ENCODE measurements around the gene ARHGAP24. TPM values are rescaled to one million over a fixed set of nuclear protein-coding genes. Genes with fewer than 3 reads are reported as not detected.
"Not testable (repeated sequence)": the region's sequence is repeated elsewhere in the genome, so short reads cannot be mapped to it uniquely, and the experiment has no call there.

Gene ARHGAP24
- total RNA-seq, 2 donors from 2014 or later, result 4.2 to 5.2 TPM

- intact Hi-C loops (cut with DNase I), result no loop called here
- TF ChIP-seq, protein P1, sequence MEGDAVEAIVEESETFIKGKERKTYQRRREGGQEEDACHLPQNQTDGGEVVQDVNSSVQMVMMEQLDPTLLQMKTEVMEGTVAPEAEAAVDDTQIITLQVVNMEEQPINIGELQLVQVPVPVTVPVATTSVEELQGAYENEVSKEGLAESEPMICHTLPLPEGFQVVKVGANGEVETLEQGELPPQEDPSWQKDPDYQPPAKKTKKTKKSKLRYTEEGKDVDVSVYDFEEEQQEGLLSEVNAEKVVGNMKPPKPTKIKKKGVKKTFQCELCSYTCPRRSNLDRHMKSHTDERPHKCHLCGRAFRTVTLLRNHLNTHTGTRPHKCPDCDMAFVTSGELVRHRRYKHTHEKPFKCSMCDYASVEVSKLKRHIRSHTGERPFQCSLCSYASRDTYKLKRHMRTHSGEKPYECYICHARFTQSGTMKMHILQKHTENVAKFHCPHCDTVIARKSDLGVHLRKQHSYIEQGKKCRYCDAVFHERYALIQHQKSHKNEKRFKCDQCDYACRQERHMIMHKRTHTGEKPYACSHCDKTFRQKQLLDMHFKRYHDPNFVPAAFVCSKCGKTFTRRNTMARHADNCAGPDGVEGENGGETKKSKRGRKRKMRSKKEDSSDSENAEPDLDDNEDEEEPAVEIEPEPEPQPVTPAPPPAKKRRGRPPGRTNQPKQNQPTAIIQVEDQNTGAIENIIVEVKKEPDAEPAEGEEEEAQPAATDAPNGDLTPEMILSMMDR (IDR thresholded peaks at IDR 0.05), result no peak
- no peaks in the 10 kb centered on the region for H3K36me3 ChIP-seq
Measured at GRCh38 chr4:85886665-85887064, 411.7 kb downstream of the ARHGAP24 start.

DNA sequence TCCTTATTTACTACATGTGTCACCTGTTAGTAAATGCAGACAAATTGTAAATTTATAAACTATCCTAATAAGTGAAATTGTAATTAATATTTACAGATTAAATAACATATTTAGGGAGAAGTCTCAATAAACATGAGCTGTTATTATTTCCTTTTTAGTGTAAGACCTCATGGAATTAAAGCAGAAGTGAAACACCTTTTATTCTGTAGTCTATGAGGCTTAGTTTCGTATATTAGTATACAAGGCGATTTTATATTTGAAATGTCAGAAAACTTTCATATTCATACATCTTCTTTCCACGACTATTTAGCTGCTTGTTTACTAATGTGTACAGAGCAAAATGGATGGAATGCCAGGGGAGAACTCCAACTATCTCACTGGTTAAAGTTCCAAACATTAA, 414.4 kb downstream of the ARHGAP24 start:
- Histone ChIP-seq H3K4me3 (no peak overlapping the region), H3K9ac (ENCODE audit: low read depth in 2 of 2, low read length in 2 of 2) (no peak overlapping the region), H3K27ac (no peak overlapping the region), H3K9me3 (no peaks in the 10 kb centered on the region), H3K4me1 (no peaks in the 10 kb centered on the region), H3K36me3 (no peaks in the 10 kb centered on the region), H3K27me3 (no peaks in the 10 kb centered on the region)
- intact Hi-C loops (cut with DNase I), result no loop called here
- TF ChIP-seq, protein P1 (IDR thresholded peaks at IDR 0.05), result no peak
- DNase-seq, result no peak

More at GRCh38 chr4:85886665-85887064, 411.7 kb downstream of the ARHGAP24 start:
- H3K27me3 ChIP-seq, result no peaks in the 10 kb centered on the region
- no peak overlapping the region for H3K9ac ChIP-seq (ENCODE audit: low read depth in 2 of 2, low read length in 2 of 2)
- H3K4me1 ChIP-seq, result no peaks in the 10 kb centered on the region
- no peaks in the 10 kb centered on the region for H3K9me3 ChIP-seq
- H3K27ac ChIP-seq, result no peak overlapping the region
- no peak for DNase-seq
- no peak overlapping the region for H3K4me3 ChIP-seq

- Histone ChIP-seq H3K4me3 (no peak overlapping the region), H3K27me3 (no peaks in the 10 kb centered on the region), H3K9me3 (no peaks in the 10 kb centered on the region), H3K9ac (ENCODE audit: low read depth in 2 of 2, low read length in 2 of 2) (no peak overlapping the region), H3K27ac (no peak overlapping the region), H3K36me3 (no peaks in the 10 kb centered on the region), H3K4me1 (no peaks in the 10 kb centered on the region)
- no peak for DNase-seq
- TF ChIP-seq, protein P1 (IDR thresholded peaks at IDR 0.05), result no peak
- intact Hi-C loops (cut with DNase I), result no loop called here
Measured at GRCh38 chr4:85895755-85896154, 420.8 kb downstream of the ARHGAP24 start.

- TF ChIP-seq, protein P1 (IDR thresholded peaks at IDR 0.05), result no peak
- no peak for DNase-seq
Measured at GRCh38 chr4:85898231-85898630, 423.3 kb downstream of the ARHGAP24 start.

GRCh38 chr4:85901500-85901899, 426.6 kb downstream of the ARHGAP24 start:
- H3K9me3 ChIP-seq, result no peaks in the 10 kb centered on the region
- no peak overlapping the region for H3K4me3 ChIP-seq
- intact Hi-C loops (cut with DNase I), result no loop called here
- no peaks in the 10 kb centered on the region for H3K36me3 ChIP-seq
- H3K4me1 ChIP-seq, result no peaks in the 10 kb centered on the region
- DNase-seq, result no peak
- H3K9ac ChIP-seq (ENCODE audit: low read depth in 2 of 2, low read length in 2 of 2), result no peak overlapping the region
- TF ChIP-seq, protein P1 (IDR thresholded peaks at IDR 0.05), result no peak
- H3K27me3 ChIP-seq, result no peaks in the 10 kb centered on the region
- H3K27ac ChIP-seq, result no peak overlapping the region

More at GRCh38 chr4:85898231-85898630, 423.3 kb downstream of the ARHGAP24 start:
- no peak overlapping the region for H3K27ac ChIP-seq
- no peak overlapping the region for H3K4me3 ChIP-seq
- H3K27me3 ChIP-seq, result no peaks in the 10 kb centered on the region
- no peaks in the 10 kb centered on the region for H3K36me3 ChIP-seq
- H3K9ac ChIP-seq (ENCODE audit: low read depth in 2 of 2, low read length in 2 of 2), result no peak overlapping the region
- H3K9me3 ChIP-seq, result no peaks in the 10 kb centered on the region
- H3K4me1 ChIP-seq, result no peaks in the 10 kb centered on the region
- intact Hi-C loops (cut with DNase I), result no loop called here

DNA sequence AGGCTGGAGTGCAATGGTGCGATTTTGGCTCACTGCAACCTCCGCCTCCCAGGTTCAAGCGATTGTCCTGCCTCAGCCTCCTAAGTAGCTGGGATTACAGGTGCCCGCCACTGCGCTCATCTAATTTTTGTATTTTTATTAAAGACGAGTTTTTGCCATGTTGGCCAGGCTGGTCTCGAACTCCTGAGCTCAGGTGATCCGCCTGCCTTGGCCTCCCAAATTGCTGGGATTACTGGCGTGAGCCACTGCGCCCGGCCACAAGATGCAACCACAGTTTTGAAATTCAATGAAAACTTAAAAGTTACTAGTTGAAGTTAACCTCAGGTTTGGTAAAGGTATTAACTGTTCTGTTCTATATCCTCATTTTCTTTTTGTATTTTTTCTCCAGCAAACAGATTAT, 427.7 kb downstream of the ARHGAP24 start:
- intact Hi-C loops (cut with DNase I); H3K9ac ChIP-seq (ENCODE audit: low read depth in 2 of 2, low read length in 2 of 2): not testable (repeated sequence)

More for the DNA sequence above, 427.7 kb downstream of the ARHGAP24 start:
- not testable (repeated sequence) for H3K27me3 ChIP-seq, H3K4me1 ChIP-seq, H3K27ac ChIP-seq, DNase-seq, H3K4me3 ChIP-seq, H3K36me3 ChIP-seq, H3K9me3 ChIP-seq

All from colonic mucosa (tissue), 4 donors.